ENCODE data around the gene ACOXL.

ACOXL gene

DNA sequence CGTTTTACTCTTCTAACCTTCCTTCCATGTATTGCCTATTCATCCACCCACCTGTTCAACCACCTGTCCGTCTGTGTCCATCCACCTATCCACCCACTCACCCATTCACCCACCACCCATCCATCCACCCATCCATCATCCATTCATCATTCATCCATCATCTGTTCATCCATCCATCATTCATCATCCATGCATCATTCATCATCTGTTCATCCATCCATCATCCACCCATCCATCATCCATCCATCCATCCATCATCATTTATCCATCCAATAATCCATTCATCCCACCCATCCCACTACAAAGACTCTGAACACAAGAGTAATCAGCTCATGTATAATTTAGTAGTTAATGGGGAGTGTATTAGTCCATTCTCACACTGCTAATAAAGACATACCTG lies 78.0 kb downstream of the ACOXL start:
- no peak overlapping the region for H3K18ac ChIP-seq (ENCODE audit: low read depth in 1 of 2, low read length in 2 of 2)
- 26% methylated on average over 2 of the region's 2 CpGs for WGBS
- no peak overlapping the region for H2BK12ac ChIP-seq (ENCODE audit: low read length in 2 of 2)
- H2AFZ ChIP-seq (ENCODE audit: low read depth, low read length), result no peak overlapping the region
- DNase-seq, result no peak
- no peaks in the 10 kb centered on the region for H3K79me1 ChIP-seq (replicated peaks; ENCODE audit: low read length, poor library complexity, severe bottlenecking)
- peaks cover 0 to 4% of the 10 kb centered on the region in 2 experiments for H3K36me3 ChIP-seq (ENCODE audit: control insufficient read depth in 1 of 2, insufficient read depth in 2 of 2, low read depth in 1 of 2, low read length in 2 of 2)
- H3K27me3 ChIP-seq (ENCODE audit: control insufficient read depth in 1 of 2, insufficient read depth in 1 of 2, low read length in 2 of 2), result peaks cover 33 to 63% of the 10 kb centered on the region in 2 experiments
- H3K27ac ChIP-seq (ENCODE audit: low read length, poor library complexity, severe bottlenecking), result no peak overlapping the region
- H3K14ac ChIP-seq (ENCODE audit: low read length in 2 of 2), result no peak overlapping the region
- no peak overlapping the region for H2AK5ac ChIP-seq (ENCODE audit: low read length, severe bottlenecking)
- no peak overlapping the region for H4K91ac ChIP-seq (ENCODE audit: low read length)
- no peak overlapping the region for H3K9ac ChIP-seq (ENCODE audit: low read length)
- peaks cover 7% of the 10 kb centered on the region for H3K4me1 ChIP-seq (ENCODE audit: control insufficient read depth, insufficient read depth, low read depth, low read length)
- H3K9me3 ChIP-seq (ENCODE audit: control insufficient read depth, low read length), result no peaks in the 10 kb centered on the region
- H3K4me3 ChIP-seq (ENCODE audit: insufficient read depth in 1 of 2, low read depth in 1 of 2, low read length in 2 of 2), result no peak overlapping the region
- no peak overlapping the region for H2BK5ac ChIP-seq (ENCODE audit: low read depth, low read length, poor library complexity, severe bottlenecking)
- H4K8ac ChIP-seq (ENCODE audit: low read length), result no peak overlapping the region
- no peak overlapping the region for H2BK15ac ChIP-seq (ENCODE audit: low read depth, poor library complexity, severe bottlenecking)
- no peak overlapping the region for H3K4me2 ChIP-seq (ENCODE audit: low read length, poor library complexity, severe bottlenecking)
- no peak overlapping the region for H3K4ac ChIP-seq (ENCODE audit: low read depth in 1 of 2, low read length in 2 of 2)
- H3K23ac ChIP-seq (ENCODE audit: low read length in 2 of 2), result no peak overlapping the region
- H2BK120ac ChIP-seq (ENCODE audit: low read depth, low read length), result no peak overlapping the region

DNA sequence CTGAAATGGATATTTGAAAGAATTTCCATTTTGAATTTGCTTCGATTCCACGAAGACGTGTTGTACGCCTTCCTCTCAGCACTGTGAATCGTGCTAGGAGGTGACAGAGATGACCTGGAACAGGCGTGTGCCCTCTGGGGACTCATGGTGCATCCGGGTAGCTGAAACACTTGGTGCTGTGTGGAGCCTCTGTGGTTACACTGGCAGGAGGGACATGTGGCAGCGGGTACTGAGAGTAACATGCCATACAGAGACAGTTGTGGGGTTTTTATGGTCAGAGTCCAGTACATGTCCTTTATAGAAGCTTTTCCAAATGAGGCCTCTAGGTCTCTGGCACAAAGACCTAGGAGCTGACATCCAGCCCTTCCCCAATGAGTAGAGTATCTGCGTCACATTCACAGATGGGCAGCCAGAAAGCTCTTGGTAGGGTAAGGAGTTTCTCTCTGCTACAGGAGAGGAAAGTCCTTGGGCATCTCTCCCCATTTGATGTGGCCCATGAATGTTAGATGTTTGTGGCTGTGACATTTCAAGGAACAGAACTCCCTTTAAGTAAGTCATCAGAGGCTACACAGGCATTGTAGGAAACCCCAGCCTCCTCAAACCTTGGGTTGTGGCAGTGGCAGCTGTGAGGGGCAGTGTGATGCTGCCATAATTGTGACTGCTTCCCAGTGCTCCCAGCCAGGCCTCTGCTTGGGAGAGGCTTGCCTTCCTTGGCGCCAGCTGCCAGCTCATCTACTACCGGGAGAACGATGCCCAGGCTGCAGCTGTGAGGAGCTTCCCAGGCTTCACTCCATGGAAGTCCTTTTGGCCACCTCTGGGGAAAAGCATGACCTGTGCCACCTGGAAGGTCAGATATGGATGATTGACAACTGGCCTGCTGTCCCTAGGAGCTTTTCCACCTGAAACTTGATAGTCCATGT lies 80.6 kb downstream of the ACOXL start:
- 89% methylated on average over 12 of the region's 12 CpGs for WGBS
- Histone ChIP-seq H3K23ac (ENCODE audit: low read length in 2 of 2) (no peak overlapping the region), H4K91ac (ENCODE audit: low read length) (no peak overlapping the region), H3K9ac (ENCODE audit: low read length) (no peak overlapping the region), H2AK5ac (ENCODE audit: low read length, severe bottlenecking) (peak overlapping the region; percentile 37), H4K8ac (ENCODE audit: low read length) (no peak overlapping the region), H3K27me3 (ENCODE audit: control insufficient read depth in 1 of 2, insufficient read depth in 1 of 2, low read length in 2 of 2) (peaks cover 45 to 59% of the 10 kb centered on the region in 2 experiments), H3K14ac (ENCODE audit: low read length in 2 of 2) (no peak overlapping the region), H3K18ac (ENCODE audit: low read depth in 1 of 2, low read length in 2 of 2) (no peak overlapping the region), H3K9me3 (ENCODE audit: control insufficient read depth, low read length) (no peaks in the 10 kb centered on the region), H3K79me1 (replicated peaks; ENCODE audit: low read length, poor library complexity, severe bottlenecking) (no peaks in the 10 kb centered on the region), H3K27ac (ENCODE audit: low read length, poor library complexity, severe bottlenecking) (no peak overlapping the region), H2BK5ac (ENCODE audit: low read depth, low read length, poor library complexity, severe bottlenecking) (no peak overlapping the region), H2BK12ac (ENCODE audit: low read length in 2 of 2) (no peak overlapping the region), H3K4me3 (ENCODE audit: insufficient read depth in 1 of 2, low read depth in 1 of 2, low read length in 2 of 2) (no peak overlapping the region), H3K36me3 (ENCODE audit: control insufficient read depth in 1 of 2, insufficient read depth in 2 of 2, low read depth in 1 of 2, low read length in 2 of 2) (no peaks in the 10 kb centered on the region), H2BK120ac (ENCODE audit: low read depth, low read length) (no peak overlapping the region), H3K4me2 (ENCODE audit: low read length, poor library complexity, severe bottlenecking) (no peak overlapping the region), H3K4me1 (ENCODE audit: control insufficient read depth, insufficient read depth, low read depth, low read length) (peaks cover 3% of the 10 kb centered on the region), H3K4ac (ENCODE audit: low read depth in 1 of 2, low read length in 2 of 2) (no peak overlapping the region), H2BK15ac (ENCODE audit: low read depth, poor library complexity, severe bottlenecking) (no peak overlapping the region), H2AFZ (ENCODE audit: low read depth, low read length) (no peak overlapping the region)
- no peak for DNase-seq

DNA sequence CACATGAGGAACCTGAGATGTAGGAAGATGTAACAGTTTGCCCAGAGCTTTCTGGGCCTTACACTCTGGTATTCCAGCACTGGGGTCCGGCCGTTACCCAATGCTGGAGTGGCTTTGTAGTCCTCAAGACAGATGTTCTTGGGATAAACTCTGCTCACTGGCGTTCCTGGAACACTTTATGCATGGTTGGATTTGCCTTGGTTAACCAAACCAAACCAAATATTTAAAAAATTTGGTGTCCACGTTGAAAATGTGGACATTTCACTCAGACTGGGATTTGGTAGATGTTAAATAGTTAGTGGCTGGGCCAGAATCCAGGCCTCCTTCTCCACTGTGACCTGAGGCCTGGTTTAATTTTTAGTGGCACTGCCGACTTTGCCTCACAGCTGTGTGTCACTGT lies 81.5 kb downstream of the ACOXL start:
- no peak overlapping the region for H3K27ac ChIP-seq (ENCODE audit: low read length, poor library complexity, severe bottlenecking)
- H2AFZ ChIP-seq (ENCODE audit: low read depth, low read length), result no peak overlapping the region
- no peak overlapping the region for H2BK15ac ChIP-seq (ENCODE audit: low read depth, poor library complexity, severe bottlenecking)
- WGBS, result 86% methylated on average over 5 of the region's 5 CpGs
- no peak overlapping the region for H2AK5ac ChIP-seq (ENCODE audit: low read length, severe bottlenecking)
- H2BK12ac ChIP-seq (ENCODE audit: low read length in 2 of 2), result no peak overlapping the region
- no peak overlapping the region for H2BK120ac ChIP-seq (ENCODE audit: low read depth, low read length)
- no peak overlapping the region for H3K4me2 ChIP-seq (ENCODE audit: low read length, poor library complexity, severe bottlenecking)
- no peaks in the 10 kb centered on the region for H3K36me3 ChIP-seq (ENCODE audit: control insufficient read depth in 1 of 2, insufficient read depth in 2 of 2, low read depth in 1 of 2, low read length in 2 of 2)
- no peak overlapping the region for H3K4me3 ChIP-seq (ENCODE audit: insufficient read depth in 1 of 2, low read depth in 1 of 2, low read length in 2 of 2)
- no peak overlapping the region for H4K8ac ChIP-seq (ENCODE audit: low read length)
- H2BK5ac ChIP-seq (ENCODE audit: low read depth, low read length, poor library complexity, severe bottlenecking), result no peak overlapping the region
- H3K4ac ChIP-seq (ENCODE audit: low read depth in 1 of 2, low read length in 2 of 2), result no peak overlapping the region
- no peak overlapping the region for H3K18ac ChIP-seq (ENCODE audit: low read depth in 1 of 2, low read length in 2 of 2)
- no peaks in the 10 kb centered on the region for H3K79me1 ChIP-seq (replicated peaks; ENCODE audit: low read length, poor library complexity, severe bottlenecking)
- H3K27me3 ChIP-seq (ENCODE audit: control insufficient read depth in 1 of 2, insufficient read depth in 1 of 2, low read length in 2 of 2), result peaks cover 46 to 54% of the 10 kb centered on the region in 2 experiments
- peaks cover 3% of the 10 kb centered on the region for H3K4me1 ChIP-seq (ENCODE audit: control insufficient read depth, insufficient read depth, low read depth, low read length)
- no peak for DNase-seq
- no peaks in the 10 kb centered on the region for H3K9me3 ChIP-seq (ENCODE audit: control insufficient read depth, low read length)
- no peak overlapping the region for H3K14ac ChIP-seq (ENCODE audit: low read length in 2 of 2)
- H3K9ac ChIP-seq (ENCODE audit: low read length), result no peak overlapping the region
- no peak overlapping the region for H4K91ac ChIP-seq (ENCODE audit: low read length)
- no peak overlapping the region for H3K23ac ChIP-seq (ENCODE audit: low read length in 2 of 2)

DNA sequence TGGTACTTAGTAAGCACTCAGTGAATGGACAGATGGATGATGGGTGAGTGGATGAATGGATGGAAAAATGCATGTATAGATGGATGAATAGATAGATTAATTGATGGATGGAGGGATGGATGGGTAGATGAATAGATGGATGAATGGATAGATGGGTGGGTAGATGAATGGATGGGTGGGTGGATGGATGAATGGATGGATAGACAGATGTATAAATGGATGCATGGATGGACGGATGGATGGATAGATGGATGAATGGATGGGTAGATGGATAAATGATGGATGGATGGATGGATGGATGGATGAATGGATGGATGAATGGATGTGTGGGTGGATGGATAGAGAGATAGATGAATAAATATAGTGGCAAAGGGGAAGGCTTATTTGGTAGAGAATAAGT lies 83.6 kb downstream of the ACOXL start:
- Histone ChIP-seq H3K36me3 (ENCODE audit: control insufficient read depth in 1 of 2, insufficient read depth in 2 of 2, low read depth in 1 of 2, low read length in 2 of 2) (no peaks in the 10 kb centered on the region), H3K23ac (ENCODE audit: low read length in 2 of 2) (no peak overlapping the region), H3K14ac (ENCODE audit: low read length in 2 of 2) (no peak overlapping the region), H3K9me3 (ENCODE audit: control insufficient read depth, low read length) (no peaks in the 10 kb centered on the region), H2BK120ac (ENCODE audit: low read depth, low read length) (no peak overlapping the region), H3K4me2 (ENCODE audit: low read length, poor library complexity, severe bottlenecking) (no peak overlapping the region), H3K27me3 (ENCODE audit: control insufficient read depth in 1 of 2, insufficient read depth in 1 of 2, low read length in 2 of 2) (peaks cover 52 to 62% of the 10 kb centered on the region in 2 experiments), H3K4me3 (ENCODE audit: insufficient read depth in 1 of 2, low read depth in 1 of 2, low read length in 2 of 2) (no peak overlapping the region), H2BK12ac (ENCODE audit: low read length in 2 of 2) (no peak overlapping the region), H2BK5ac (ENCODE audit: low read depth, low read length, poor library complexity, severe bottlenecking) (no peak overlapping the region), H3K9ac (ENCODE audit: low read length) (no peak overlapping the region), H2AK5ac (ENCODE audit: low read length, severe bottlenecking) (no peak overlapping the region), H4K8ac (ENCODE audit: low read length) (no peak overlapping the region), H3K27ac (ENCODE audit: low read length, poor library complexity, severe bottlenecking) (no peak overlapping the region), H2AFZ (ENCODE audit: low read depth, low read length) (no peak overlapping the region), H3K4ac (ENCODE audit: low read depth in 1 of 2, low read length in 2 of 2) (no peak overlapping the region), H3K79me1 (replicated peaks; ENCODE audit: low read length, poor library complexity, severe bottlenecking) (no peaks in the 10 kb centered on the region), H4K91ac (ENCODE audit: low read length) (no peak overlapping the region), H3K18ac (ENCODE audit: low read depth in 1 of 2, low read length in 2 of 2) (no peak overlapping the region), H3K4me1 (ENCODE audit: control insufficient read depth, insufficient read depth, low read depth, low read length) (peaks cover 3% of the 10 kb centered on the region), H2BK15ac (ENCODE audit: low read depth, poor library complexity, severe bottlenecking) (no peak overlapping the region)
- no peak for DNase-seq
- WGBS, result 82% methylated on average over 1 of the region's 1 CpG

All from mesenchymal stem cell (in vitro differentiated cells and primary cell).